MM.1S (cell line): ENCODE measurements around the gene ZMYM5.

Experiments
- DNase-seq: peaks from one replicate; pipeline ENCODE4 v3.0.0-alpha.2; 2015
- H2AFZ ChIP-seq: fragments of 300-600 bp; sonication (generic); 2 replicates; pipeline ENCODE4 v1.6.0; 2016; ENCODE audit warnings: antibody characterized with exemption, low read length
- H3F3A ChIP-seq: fragments of 300-600 bp; sonication (generic); 2 replicates; pipeline ENCODE4 v1.6.1; 2016; ENCODE audit warnings: mild to moderate bottlenecking, antibody characterized with exemption, low read length, moderate library complexity, mixed read lengths; ENCODE audit not compliant: insufficient read depth
- H3K27ac ChIP-seq: fragments of 300-600 bp; sonication (generic); 2 replicates; pipeline ENCODE4 v1.5.1; 2016; ENCODE audit warnings: mild to moderate bottlenecking, low read length
- H3K27me3 ChIP-seq: fragments of 300-600 bp; sonication (generic); replicated peaks from 2 replicates; pipeline ENCODE4 v1.6.0; 2016; ENCODE audit warnings: low read length; ENCODE audit not compliant: insufficient read depth
- H3K36me3 ChIP-seq: fragments of 300-600 bp; sonication (generic); replicated peaks from 2 replicates; pipeline ENCODE4 v1.6.1; 2016; ENCODE audit warnings: mild to moderate bottlenecking, low read length, mixed read lengths; ENCODE audit not compliant: insufficient read depth
- H3K4me1 ChIP-seq: fragments of 300-600 bp; sonication (generic); 2 replicates; pipeline ENCODE4 v1.6.1; 2016; ENCODE audit warnings: low read length, mixed read lengths
- H3K4me2 ChIP-seq: fragments of 300-600 bp; sonication (generic); 2 replicates; pipeline ENCODE4 v1.6.0; 2016; ENCODE audit warnings: low read depth, low read length
- H3K4me3 ChIP-seq: fragments of 300-600 bp; sonication (generic); 2 replicates; pipeline ENCODE4 v1.5.1; 2016; ENCODE audit warnings: low read length, mixed read lengths
- H3K79me2 ChIP-seq: fragments of 300-600 bp; sonication (generic); 2 replicates; pipeline ENCODE4 v1.6.1; 2016; ENCODE audit warnings: mixed run types, low read length, mixed read lengths
- H3K9ac ChIP-seq: fragments of 300-600 bp; sonication (generic); 2 replicates; pipeline ENCODE4 v1.6.1; 2016; ENCODE audit warnings: low read length, mixed read lengths
- H3K9me2 ChIP-seq: fragments of 300-600 bp; sonication (generic); replicated peaks from 2 replicates; pipeline ENCODE4 v1.6.1; 2016; ENCODE audit warnings: mild to moderate bottlenecking, low read length, mixed read lengths; ENCODE audit not compliant: insufficient read depth
- H3K9me3 ChIP-seq: fragments of 300-600 bp; sonication (generic); replicated peaks from 2 replicates; pipeline ENCODE4 v1.6.1; 2016; ENCODE audit warnings: mild to moderate bottlenecking, low read length, mixed read lengths; ENCODE audit not compliant: insufficient read depth
- H4K20me1 ChIP-seq: fragments of 300-600 bp; sonication (generic); 2 replicates; pipeline ENCODE4 v1.6.1; 2016; ENCODE audit warnings: mild to moderate bottlenecking, low read length, moderate library complexity, mixed read lengths; ENCODE audit not compliant: insufficient read depth
- CTCF ChIP-seq: fragments of 300-600 bp; sonication (generic); IDR thresholded peaks from 2 replicates; pipeline ENCODE4 v1.5.1; 2016; ENCODE audit warnings: antibody characterized with exemption, low read length, mixed read lengths
- EZH2 ChIP-seq: fragments of 300-600 bp; sonication (generic); optimal IDR thresholded peaks from 2 replicates; pipeline ENCODE3; 2017; ENCODE audit warnings: low read depth, mild to moderate bottlenecking, antibody characterized with exemption, low read length, mixed read lengths
- EZH2phosphoT487 ChIP-seq: fragments of 300-600 bp; sonication (generic); IDR thresholded peaks from 2 replicates; pipeline ENCODE4 v1.6.1; 2018; ENCODE audit warnings: antibody characterized with exemption, low read length

Gene ZMYM5

GRCh38 chr13:19890030-19890429 lies 26.6 kb upstream of the ZMYM5 start:
- no peak overlapping the region for H3K4me3 ChIP-seq
- no peak for DNase-seq
- H3K9me2 ChIP-seq, result no peaks in the 10 kb centered on the region
- H3K4me1 ChIP-seq, result no peaks in the 10 kb centered on the region
- H3K36me3 ChIP-seq, result no peaks in the 10 kb centered on the region
- no peak overlapping the region for H2AFZ ChIP-seq
- no peak overlapping the region for H3K4me2 ChIP-seq
- TF ChIP-seq EZH2 (no peak), EZH2phosphoT487 (no peak), CTCF (no peak)
- H3K9me3 ChIP-seq, result no peaks in the 10 kb centered on the region
- no peaks in the 10 kb centered on the region for H3K27me3 ChIP-seq
- H3F3A ChIP-seq, result no peaks in the 10 kb centered on the region
- H3K9ac ChIP-seq, result no peak overlapping the region
- no peak overlapping the region for H3K27ac ChIP-seq
- no peaks in the 10 kb centered on the region for H3K79me2 ChIP-seq
- H4K20me1 ChIP-seq, result no peaks in the 10 kb centered on the region

- H4K20me1 ChIP-seq, result no peaks in the 10 kb centered on the region
- H3K9me3 ChIP-seq, result no peaks in the 10 kb centered on the region
- H3K4me1 ChIP-seq, result no peaks in the 10 kb centered on the region
- no peaks in the 10 kb centered on the region for H3K9me2 ChIP-seq
- no peaks in the 10 kb centered on the region for H3F3A ChIP-seq
- no peaks in the 10 kb centered on the region for H3K36me3 ChIP-seq
- H3K9ac ChIP-seq, result no peak overlapping the region
- no peak overlapping the region for H2AFZ ChIP-seq
- H3K4me3 ChIP-seq, result no peak overlapping the region
- no peaks in the 10 kb centered on the region for H3K79me2 ChIP-seq
- H3K4me2 ChIP-seq, result no peak overlapping the region
- no peak overlapping the region for H3K27ac ChIP-seq
- no peaks in the 10 kb centered on the region for H3K27me3 ChIP-seq
- DNase-seq, result no peak
- TF ChIP-seq EZH2 (no peak), EZH2phosphoT487 (no peak), CTCF (no peak)
These were observed 25.4 kb upstream of the ZMYM5 start for GRCh38 chr13:19888799-19889198.

GRCh38 chr13:19882231-19882630 lies 18.8 kb upstream of the ZMYM5 start:
- no peak for DNase-seq
- H3K36me3 ChIP-seq, result no peaks in the 10 kb centered on the region
- no peak overlapping the region for H3K4me2 ChIP-seq
- no peaks in the 10 kb centered on the region for H4K20me1 ChIP-seq
- H3K4me3 ChIP-seq, result no peak overlapping the region
- H3K9me3 ChIP-seq, result no peaks in the 10 kb centered on the region
- H3K27me3 ChIP-seq, result no peaks in the 10 kb centered on the region
- TF ChIP-seq EZH2, result no peak
- no peak for TF ChIP-seq EZH2phosphoT487
- no peak for TF ChIP-seq CTCF
- H2AFZ ChIP-seq, result no peak overlapping the region
- H3K27ac ChIP-seq, result no peak overlapping the region
- no peaks in the 10 kb centered on the region for H3F3A ChIP-seq
- no peak overlapping the region for H3K9ac ChIP-seq
- no peaks in the 10 kb centered on the region for H3K79me2 ChIP-seq
- H3K9me2 ChIP-seq, result no peaks in the 10 kb centered on the region
- H3K4me1 ChIP-seq, result no peaks in the 10 kb centered on the region
